Stimulated activated CD8-positive, alpha-beta memory T cell treated with anti-CD3 and anti-CD28 coated beads, Interleukin-12 subunit alpha, Interleukin-12 subunit beta, amount 100 ng/mL, for 1 hour (primary cell): ENCODE results near the gene LRCH1.

ENCODE experiments used
- DNase-seq: peaks from one replicate; pipeline ENCODE4 v3.0.0-alpha.2; 2020; ENCODE audit warnings: low read depth

Gene LRCH1

DNA sequence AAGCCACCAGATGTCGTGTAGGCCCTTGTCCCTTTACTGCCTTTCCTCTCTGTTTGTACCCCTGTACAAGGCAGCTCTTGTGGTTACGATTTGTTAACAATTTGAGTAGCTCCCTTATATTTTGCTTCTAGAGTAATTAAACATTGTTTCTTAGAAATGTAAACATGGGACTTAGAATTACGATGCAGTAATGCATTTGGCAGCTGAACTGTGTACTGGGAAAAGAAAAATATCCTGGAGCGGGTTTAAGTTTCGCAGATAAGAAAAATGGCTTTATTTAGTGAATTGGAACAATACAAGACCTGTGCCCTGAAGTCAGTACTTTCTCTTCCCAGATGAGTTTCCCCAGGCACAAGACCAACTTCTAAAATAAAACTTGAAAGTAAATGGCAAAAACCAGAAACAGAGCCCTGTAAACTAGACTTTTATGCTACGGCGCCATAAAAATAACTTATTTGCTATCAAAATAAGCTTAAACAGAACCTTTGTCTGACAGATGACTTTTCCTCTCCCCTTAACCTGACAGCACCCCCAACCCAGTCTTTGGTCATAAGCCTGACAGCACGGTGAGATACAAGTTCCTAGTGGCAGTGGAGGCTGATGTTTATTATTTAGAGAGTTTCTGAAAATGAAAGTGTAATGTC lies 63.0 kb downstream of the LRCH1 start:
- no peak for DNase-seq

DNA sequence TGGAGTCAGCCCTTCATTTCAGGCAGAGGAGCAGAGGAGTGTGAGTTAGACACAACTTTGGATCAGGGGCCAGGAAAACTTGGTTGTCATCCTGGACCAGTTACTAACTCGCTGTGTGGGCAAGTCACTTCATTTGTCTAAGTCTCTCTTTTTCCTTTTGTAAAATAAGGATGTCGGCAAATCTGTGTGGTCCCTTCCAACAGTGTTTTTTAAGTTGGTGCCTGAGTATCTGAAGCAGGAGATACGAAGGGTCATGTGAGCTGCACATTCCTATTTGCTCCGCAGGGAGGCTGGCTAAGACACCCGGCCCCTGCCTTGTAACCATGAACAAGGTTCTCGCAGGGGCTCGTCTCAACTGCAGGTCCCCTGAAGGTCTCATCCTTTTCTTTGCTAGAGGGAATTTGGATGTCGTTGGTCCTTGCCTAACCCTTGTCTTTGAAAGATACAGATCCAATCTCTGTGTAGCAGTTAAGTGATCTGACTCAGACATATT lies 64.3 kb downstream of the LRCH1 start:
- no peak for DNase-seq

DNA sequence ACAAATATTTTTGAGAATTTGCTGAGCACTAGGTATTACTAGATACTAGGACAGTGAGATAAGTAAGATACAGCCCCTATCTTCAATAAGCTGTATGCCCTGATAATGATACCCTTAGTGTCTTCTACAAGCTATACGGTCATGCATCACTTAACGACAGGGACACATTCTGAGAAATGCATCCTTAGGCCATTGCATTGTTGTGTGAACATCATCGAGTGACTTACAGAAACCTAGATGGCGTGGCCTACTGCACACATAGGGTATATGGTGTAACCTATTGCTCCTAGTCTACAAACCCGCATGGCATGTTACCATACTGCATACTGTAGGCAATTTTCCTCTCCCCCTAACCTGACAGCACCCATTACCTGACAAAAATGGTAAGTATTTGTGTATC lies 64.9 kb downstream of the LRCH1 start:
- DNase-seq, result no peak

DNA sequence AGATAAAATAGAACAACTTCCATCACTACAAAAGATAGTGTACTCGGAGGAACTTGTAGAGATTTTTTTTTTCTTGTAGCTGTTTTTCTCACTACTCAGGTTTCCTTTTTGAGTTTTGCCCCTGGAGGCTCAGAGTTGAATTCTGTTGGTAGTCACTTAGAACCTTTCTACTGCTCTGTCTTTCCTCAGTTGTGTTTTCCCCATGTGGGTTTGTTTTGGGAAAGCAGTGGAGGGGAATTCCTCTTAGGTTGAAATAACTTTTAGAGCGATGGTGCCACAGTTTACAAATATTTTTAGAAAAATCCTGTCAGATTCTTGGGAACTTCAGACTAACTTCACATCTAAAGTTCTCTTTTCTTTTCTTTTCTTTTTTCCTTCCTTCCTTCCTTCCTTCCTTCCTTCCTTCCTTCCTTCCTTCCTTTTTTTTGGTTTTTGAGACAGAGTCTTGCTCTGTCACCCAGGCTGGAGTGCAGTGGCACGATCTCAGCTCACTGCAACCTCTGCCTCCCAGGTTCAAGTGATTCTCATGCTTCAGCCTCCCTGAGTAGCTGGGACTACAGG lies 65.8 kb downstream of the LRCH1 start:
- no peak for DNase-seq

DNA sequence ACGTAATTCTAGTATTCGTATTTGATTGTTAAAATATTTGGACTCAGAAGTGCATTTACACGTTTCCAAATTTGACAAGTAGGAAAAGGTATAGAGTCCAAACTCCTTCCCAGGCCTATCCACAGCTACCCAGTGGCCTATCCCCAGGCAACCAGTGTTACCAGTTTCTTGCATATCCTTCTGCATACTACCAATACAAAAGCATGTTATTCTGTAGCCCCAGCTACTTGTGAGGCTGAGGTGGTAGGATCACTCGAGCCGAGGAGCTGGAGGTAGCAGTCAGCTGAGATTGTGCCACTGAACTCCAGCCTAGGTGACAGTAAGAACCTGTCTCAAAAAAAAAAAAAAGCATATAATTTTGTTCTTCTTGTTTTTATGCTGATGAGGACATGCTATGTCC lies 67.1 kb downstream of the LRCH1 start:
- no peak for DNase-seq

DNA sequence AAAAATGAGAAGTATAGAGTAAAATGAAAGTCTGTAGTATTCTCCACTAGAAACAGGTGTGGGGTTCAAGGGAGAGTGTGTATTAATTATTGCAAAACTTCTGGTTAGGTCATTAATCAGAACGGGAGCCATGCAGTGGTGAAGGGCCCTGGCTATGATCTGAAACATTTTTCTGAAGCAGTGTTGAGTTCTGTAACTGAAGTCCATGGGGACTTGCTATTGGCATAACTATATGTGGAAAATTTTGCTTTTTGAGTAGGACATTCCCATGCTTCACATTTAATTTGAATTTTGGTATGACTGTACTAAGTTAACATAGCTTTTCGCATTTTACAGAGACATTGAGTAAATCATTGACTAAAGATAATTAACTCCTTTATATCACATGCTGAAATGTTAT lies 67.5 kb downstream of the LRCH1 start:
- DNase-seq, result no peak

DNA sequence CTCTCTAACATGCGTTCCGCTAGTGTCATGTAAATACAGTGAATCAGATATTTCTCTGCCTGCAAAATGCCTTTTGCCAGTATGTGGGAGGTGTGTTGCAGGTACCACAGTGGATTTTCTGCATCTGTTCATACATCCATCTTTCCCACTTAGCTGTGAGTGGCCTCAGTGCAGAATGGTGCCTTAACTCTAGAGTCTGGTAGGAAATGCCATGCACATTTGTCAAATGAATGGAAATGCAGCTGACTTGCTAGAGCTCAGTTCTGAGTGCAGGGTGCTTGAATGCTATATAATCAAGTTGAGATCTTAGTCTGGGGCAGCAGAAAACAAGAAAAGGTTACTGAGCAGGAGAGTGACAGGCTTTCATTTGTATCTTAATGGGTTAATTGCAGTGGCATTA lies 68.2 kb downstream of the LRCH1 start:
- no peak for DNase-seq

DNA sequence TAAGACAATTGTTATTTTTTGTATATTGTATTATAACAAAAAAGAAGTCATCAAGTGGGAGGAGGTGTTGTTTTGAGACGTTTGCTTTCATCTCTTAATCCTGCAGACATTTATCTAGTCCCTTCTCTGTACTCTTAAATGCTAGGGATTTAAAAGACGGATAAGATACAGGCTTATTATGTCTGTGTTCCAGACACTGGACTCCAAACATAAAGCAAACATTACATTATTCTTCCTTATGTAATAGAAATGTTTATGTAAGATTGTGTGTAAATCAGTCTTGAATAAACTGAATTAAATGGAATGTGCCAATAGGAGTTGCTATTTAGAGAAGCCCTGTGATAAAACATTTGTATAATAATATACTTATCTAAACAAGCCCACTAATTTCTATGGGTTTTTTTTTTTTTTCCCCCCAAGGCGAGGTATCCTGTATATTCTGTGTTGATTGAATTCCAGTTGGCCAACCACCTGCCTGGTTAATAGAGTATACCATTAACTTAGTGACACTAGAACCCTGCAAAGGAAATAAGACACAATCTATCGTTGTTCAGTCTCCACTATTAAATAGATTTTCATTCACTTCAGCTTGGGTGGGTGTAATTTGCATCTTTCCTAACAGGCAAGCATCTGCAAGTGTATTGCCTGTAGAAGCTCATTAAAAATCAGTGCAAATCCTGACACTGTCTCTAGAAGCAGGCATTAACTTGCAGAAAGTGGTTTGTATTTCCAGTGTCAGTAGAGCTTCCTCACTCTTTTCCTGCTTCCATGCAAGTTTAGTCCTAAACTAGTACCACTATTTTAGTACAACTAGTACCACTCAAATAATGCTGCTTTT lies 69.0 kb downstream of the LRCH1 start:
- DNase-seq, result no peak

DNA sequence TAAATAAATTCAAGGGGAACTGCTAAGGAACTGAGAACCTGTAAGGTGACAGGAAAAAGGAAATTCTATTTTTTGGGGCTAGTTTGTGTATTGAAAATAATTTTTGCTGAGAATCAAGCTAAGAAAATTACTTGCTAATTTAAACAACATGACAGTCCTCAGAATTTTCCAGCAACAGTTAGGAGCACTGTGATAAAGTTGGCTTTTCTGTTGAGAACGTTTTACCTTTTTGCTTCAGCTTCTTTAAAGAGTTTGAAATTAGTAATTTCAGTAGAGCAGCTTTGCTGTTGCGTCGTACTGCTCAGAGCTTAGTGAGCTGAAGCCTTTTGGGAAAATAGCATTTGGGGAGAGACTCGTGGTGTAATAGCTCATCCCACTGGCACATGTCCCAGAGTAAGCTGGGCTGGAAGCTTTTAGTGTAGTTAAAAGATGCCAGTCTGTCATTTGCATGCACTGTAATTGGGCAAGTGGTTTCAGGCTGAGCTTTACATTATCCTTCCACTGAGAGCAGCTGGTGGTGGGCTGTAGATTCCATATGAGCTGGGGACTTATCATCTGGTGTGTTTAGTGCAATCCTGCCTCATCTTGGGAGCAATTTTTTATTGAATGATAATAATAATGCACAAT lies 69.8 kb downstream of the LRCH1 start:
- no peak for DNase-seq

DNA sequence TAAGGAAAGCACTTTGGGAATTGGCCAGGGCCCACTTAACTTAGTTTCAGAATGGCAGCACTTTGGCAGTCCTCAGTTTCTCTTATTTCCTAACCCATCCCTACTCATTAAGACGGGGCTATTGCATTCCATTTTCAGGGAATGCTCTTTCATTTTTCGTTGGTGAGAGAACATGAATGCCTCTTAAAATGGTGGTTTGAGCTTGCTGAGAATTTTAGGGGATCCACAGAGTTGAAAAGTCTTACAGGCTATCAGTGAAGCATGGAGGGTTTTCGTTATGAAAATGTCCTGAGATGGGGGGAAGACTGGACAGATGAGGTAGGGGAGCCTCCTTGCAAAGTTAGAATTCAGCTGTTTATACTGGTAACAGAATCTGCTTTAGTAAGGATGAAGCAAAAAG lies 71.4 kb downstream of the LRCH1 start:
- DNase-seq, result no peak

DNA sequence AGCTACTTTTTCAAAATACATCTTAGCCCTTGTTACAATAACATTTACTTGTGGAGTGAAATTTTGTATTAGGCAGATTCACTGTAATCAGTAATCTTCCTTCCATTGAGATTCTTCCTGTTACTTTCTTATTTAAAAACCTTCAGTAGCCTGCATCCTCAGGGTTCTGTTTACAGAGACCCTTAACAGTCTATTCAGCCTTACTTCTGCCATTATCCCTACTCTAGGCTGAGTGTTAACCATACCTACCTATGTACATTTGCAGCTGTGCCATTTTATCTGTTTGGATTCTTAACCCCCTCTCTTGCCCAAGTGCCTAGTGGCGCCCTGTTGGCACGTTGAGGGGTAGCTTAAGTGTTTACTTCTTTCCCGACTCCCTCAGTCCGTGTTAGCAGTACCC lies 71.9 kb downstream of the LRCH1 start:
- no peak for DNase-seq

DNA sequence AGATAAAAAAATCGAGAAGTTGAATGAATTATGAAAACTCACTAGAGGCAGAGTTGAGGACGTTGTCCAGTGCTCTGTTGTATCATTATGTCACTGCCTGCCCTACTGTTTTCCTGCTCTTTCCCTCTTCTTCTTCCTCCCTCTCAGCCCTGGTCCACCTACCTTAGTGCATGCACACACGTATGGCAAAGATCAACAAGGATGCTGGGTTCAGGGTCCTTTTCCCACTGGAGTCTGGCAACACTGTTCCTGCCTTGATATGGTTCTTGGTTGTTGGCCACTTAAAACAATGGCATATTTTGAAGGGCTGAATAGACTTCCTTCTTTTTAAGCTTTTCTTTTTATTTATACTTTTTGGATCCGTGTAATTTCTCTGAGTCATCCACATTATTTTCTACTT lies 74.5 kb downstream of the LRCH1 start:
- DNase-seq, result no peak

DNA sequence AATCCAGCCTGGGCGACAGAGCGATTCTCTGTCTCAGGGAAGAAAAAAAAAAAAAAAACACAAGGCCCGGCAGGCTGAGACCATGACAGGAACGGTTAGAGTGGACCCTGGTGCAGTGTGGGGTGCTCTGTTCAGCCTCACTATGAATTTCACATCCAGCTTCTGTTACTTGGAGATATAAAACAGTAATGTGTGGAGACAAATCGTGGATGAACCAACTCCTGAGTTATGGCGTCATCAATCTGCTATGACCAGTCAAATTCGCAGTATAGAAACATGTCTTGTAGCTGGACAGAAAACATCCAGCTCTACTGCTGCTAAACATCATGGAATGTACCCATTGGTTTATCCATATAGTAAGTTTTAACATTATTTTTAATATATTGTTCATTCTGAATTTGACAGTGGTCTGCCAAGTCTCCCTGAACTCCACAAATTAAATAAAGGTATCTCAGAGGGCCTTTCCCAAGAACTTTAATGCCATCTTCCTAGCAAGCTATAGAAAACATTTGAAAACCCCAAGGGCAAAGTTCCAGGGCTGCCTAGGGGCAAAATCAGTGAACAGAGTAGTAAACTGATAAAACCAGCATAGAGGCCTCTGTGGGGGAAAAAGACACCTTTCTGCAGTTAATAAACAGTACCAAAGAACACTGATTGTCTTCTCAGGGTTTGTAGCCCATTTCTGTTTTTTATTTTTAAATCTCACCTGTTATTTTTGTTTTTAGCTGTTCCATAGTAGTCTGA lies 75.8 kb downstream of the LRCH1 start:
- no peak for DNase-seq

DNA sequence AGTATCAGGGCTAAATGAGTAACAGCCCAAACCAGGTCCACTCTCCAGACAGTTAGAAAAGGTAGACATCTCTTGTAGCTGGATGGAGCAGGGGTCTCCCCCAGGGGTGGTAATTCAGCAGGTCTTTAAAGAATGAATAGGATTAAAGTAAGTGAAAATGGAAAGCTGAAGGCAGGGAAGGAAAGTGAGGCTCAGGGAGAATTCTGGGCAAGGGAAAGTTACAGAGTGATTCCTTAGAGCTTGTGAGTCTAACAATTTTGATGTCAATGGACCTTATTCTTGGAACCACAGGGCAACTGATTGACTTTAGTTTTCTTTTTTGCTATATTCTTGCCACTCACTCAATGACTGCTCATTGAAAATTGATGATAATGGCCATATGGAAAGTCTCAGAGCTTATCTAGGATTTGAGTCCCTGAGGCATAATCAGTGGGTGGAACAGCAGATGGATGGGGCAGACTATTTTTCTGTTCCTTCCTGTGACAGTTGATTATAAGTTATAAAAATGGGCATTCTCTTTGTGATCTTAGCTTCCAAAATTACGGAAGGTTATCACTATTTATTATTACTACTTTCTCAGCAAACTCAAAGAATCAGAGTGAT lies 76.9 kb downstream of the LRCH1 start:
- no peak for DNase-seq

DNA sequence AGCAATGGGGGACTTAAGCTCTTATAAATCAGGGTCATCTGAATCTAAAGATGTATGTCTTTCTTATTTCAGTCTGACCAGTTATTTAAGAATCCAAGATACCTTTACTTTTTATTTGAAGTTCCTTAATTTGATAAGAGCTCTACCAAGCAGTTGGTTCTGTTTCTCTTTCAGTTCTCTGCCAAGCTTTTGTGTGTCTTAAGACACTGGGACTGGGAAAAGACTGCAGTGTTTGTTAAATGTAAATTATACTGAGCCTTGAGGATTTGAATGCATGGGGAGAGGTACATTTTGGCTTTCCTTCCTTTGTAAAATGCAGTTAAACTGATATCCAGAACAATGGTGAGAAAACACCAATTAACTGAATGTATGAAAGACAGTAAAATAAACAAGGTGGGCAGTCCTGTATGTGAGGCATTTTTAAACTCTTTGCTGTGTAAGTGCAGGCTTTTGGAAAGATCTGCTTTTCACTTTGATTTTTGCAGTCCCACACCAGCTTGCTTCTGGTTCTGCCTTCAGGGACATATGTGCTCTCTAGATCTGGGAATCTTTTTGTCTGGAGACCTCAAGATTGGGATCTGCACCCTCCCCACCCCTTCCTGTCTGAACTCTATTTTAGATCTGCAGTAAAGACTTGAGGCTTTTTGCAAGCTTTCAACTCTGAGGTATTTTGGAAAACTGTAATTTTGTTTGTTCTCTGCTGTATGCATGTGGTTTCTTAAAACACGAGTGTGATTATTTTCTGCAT lies 77.6 kb downstream of the LRCH1 start:
- no peak for DNase-seq

DNA sequence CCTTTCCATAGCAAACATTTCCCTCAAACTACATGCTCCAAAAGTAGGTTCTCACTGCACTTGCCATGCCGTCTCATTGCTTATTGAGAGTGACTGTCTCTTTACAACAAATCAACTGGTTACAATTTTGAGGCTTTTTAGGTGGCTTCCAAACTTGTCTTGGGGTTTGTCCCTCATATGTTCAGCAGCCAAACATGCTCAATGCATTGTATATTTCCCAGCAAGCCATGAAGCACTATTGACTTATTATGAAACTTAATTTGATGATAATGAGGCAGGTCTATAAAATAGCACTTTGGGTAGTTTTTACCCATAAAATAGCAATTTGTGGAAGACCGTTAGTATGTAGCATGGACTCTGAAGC lies 78.2 kb downstream of the LRCH1 start:
- no peak for DNase-seq

DNA sequence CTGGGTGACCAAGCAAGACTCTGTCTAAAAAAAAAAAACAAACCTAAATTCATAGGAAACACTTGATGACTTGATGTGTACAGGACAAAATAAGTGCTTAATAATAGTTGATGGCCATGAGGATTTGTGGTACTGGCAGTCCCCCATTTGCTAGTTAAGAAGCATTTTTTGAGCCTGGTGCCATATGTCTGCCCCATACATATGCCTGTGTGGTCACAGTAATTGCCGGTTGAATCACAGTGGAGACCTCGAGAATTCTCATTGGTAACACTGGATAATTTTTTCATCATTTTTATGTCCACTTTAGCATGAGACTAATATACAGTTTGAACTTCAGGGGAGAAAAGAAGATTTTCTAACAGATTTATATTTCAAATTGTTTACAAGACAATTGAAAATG lies 79.2 kb downstream of the LRCH1 start:
- no peak for DNase-seq

DNA sequence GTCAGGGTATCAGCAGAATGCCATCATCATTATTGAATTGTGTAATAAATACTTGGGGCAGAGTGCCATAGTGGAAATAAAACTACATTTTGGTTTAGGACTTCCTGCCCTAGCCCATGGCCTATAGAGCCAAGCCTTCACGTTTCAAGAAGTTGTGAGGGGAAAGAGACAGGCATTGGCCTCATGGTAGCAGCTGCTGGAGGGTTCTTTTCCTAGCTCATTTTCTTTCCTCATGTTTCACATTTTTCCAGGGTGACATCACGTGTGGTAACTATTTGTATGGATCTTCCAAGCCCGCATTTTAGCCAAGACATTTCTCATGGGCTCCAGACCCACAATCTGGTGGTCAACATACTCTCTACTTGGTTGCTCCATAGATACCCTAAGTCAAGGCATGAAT lies 80.4 kb downstream of the LRCH1 start:
- DNase-seq, result no peak

DNA sequence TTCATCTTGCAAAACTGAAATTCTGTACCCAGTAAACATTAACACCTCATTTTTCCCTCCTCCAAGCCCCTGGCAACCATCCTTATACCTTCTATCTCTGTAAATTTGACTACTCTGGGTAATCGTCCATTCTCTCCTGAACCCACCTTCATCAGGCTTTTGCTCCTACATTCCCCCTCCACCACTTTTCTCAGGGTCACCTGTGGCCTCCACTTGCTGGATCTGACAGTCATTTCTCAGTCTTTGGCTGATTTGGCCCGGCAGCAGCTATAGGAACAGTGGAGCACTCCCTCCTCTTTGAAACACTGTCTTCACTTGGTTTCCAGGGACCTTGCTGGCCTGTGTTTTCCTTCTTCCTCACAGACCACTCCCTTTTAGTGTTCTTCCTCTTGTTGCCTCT lies 83.5 kb downstream of the LRCH1 start:
- DNase-seq, result no peak

DNA sequence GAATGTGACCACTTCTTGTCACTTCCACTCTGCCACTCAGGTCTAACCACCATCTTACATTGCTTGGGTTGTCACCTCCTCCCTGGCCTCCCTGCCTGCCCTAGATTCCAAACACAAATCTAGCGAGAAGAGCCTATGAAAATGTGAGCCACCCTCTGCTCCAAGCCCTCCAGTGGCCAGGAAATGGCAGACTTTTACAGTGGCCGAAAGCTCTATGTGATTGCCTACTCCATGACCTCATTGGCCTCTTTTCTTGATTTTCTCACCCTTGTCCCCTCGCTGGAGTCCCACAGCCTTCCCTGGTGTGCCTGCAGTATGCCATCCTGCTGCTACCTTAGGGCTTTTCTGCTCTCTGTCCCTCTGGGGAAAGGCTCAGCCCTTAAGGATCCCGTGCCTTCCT lies 84.2 kb downstream of the LRCH1 start:
- no peak for DNase-seq

DNA sequence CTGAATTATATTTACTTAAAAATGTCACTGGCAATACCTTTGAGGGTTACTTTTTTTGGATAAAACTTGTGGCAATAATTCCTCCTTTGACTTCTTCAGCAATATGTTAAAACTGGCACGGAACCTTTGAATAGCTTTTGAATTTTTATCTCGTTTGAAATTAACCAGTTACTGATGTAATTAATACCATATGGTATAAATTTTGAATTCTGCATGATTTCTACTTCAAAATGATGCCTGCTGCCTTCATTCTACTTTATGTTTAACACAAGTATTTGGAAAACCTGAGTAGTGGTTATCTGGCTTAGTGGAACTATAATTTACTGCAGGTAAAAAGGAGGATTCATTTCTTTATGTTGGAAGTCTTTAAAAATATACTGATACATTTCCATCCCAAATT lies 85.3 kb downstream of the LRCH1 start:
- no peak for DNase-seq
